ENCODE results near the gene MGST2.

Gene MGST2

DNA sequence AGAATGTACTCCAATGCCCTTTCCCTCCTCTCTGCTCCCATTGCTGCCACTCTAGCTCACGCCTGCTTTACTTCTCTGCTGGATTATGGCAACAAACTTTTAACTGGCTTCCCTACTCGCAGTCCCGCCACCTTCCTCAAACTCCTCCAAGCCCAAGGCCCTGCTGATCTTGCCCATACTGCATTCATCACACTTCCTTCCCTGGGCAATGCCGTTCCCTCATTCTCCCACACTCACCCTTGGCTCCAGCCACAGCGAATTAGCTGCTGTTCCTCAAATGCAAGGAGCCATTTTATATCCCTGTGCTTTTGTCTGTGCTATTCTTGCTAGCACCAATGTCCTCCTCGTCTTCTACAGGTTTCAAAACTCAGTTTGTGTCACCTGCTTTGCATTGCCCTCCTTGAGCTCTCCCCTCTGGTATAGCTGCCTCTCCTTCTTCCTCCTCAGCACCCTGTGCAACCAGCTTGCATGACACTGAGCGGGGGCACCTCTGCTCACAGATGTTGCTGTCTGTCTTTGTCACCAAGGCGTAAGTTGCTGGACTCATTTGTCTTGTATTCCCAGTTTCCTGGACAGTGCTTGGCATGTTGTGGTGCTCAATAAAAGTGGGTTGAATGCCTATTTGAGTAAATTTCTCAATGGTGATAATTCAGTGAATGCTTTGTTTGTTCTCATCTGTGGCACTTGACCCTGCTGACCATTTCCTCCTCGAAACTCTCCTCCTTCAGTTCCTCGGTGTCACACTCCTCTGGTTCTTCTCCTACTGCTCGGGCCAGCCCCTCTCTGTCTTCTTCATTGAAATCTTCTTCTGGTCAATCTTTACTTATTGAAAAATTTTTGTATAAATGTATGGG, 22.4 kb upstream of the MGST2 start:
- no peak for DNase-seq

DNA sequence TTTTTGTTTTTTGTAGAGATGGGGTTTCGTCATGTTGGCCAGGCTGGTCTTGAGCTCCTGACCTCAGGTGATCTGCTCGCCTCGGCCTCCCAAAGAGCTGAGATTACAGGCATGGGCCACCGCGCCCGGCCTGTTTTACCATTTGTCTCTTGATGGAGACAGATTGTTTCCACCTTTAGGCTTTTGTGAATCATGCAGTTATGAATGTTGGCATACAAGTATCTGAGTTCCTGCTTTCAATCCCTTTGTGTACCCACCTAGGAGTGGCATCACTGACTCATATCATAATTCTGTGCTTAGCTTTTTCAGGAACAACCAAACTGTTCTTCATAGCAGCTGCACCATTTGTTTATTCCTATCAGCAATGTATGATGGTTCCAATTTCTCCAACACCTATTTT, 20.2 kb upstream of the MGST2 start:
- no peak for DNase-seq

- DNase-seq, result no peak
Measured at GRCh38 chr4:139647184-139647583, 18.4 kb upstream of the MGST2 start.

GRCh38 chr4:139647952-139648351, 17.7 kb upstream of the MGST2 start:
- DNase-seq, result no peak

DNA sequence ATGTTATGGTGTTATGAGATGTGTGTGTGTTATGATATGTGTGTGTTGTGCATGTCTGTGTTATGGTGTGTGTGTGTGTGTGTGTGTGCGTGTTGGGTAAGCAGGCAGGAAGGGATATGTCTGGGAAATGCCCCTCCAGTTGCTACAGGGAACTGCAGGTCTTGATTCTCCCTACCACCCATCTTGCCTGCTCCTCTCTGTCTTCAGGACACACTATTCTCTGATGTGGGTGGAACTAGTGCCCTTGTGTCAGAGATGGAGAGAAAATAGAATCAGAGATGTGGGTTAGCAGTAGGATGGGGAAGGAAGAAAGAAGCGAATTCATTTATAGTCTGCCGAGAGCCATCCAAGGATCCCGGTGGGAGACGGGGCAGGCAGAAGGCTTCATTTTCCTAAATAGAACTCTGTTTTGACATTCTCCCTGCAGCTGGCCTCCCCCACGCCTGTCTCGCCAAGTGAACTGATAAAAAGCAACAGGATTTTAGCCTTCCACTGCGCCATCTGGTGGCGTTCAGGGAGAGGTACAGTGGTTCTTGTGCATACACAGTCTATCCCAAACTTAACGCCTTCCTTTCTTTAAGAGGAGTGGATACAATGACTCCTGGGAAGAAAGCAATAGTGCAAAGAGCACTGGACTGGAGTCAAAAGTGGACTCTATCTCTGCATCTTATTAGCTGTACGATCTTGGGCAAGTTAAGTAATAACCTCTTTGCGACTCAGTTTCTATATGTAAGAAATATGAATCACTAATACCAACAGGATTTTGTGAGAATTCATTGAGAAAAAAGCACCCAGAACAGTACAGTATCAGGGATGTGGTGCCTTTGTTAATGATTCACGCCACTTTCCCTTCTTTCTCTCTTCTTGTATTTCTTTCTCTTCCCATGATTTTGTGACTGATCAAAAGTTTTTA, 14.1 kb upstream of the MGST2 start:
- peak; percentile 79 for DNase-seq

DNA sequence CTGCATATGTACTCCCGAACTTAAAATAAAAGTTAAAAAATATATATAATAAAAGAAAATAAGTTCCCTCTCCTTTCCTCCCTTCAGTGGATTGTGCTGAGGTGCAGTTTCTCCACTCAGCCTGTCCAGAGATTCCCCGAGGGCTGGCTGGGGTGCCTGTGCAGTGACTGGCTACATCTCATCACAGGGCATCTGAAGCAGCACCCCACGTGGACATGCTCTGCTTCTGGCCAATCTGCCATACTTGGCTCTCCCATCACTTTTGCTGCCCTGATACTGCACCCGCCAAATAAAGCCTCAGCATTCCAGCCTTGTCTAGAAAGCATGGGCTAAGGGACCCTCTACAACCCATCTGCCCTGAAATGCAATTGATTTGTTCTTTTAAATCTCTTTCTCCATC, 11.1 kb upstream of the MGST2 start:
- DNase-seq, result no peak

- DNase-seq, result peak; percentile 47
Measured at GRCh38 chr4:139655116-139655515, 10.5 kb upstream of the MGST2 start.

DNA sequence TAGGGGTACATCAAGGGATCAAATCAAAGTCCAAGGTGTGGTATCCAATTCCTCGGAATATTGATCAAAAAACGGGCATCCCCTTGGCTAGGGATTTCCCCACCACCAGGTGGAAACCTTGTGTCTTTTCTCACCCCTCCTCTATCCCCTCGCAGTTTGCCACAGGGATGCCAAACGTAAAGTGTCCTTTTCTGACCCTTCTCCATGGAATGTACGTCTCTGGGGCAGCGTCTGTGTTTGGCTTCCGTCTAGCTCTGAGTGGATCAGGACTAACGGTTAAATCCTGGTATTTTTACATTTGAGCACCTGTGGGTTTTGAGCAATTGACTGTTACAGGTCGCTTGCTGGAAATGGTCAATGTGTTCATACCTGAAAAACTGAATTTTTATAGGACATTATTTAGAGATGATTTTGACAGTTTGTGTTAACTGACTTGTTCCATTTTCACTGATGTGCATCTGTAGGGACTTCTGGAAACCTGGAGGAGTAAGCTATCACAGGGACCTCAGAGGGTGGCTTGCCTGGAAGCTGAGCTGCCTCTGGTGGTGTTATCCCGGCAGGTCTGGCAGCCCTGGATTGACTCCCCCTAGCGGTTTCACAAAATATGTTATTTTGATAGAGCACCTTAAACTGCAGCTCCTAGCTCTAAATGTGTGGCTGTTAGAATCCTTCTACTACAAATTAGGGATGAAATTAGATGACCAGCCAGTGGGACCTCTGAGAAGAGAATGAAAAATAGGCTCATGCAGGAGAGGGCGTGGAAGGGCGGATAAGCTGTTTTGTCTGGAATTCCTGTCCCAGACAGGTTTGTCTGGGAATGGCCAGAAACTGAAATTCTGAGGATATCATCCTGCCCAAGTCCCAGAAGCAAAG, 8.8 kb upstream of the MGST2 start:
- peak; percentile 71 for DNase-seq

GRCh38 chr4:139658185-139658584, 7.4 kb upstream of the MGST2 start:
- DNase-seq, result no peak

- no peak for DNase-seq
Measured at GRCh38 chr4:139658586-139659382, 6.8 kb upstream of the MGST2 start.

DNA sequence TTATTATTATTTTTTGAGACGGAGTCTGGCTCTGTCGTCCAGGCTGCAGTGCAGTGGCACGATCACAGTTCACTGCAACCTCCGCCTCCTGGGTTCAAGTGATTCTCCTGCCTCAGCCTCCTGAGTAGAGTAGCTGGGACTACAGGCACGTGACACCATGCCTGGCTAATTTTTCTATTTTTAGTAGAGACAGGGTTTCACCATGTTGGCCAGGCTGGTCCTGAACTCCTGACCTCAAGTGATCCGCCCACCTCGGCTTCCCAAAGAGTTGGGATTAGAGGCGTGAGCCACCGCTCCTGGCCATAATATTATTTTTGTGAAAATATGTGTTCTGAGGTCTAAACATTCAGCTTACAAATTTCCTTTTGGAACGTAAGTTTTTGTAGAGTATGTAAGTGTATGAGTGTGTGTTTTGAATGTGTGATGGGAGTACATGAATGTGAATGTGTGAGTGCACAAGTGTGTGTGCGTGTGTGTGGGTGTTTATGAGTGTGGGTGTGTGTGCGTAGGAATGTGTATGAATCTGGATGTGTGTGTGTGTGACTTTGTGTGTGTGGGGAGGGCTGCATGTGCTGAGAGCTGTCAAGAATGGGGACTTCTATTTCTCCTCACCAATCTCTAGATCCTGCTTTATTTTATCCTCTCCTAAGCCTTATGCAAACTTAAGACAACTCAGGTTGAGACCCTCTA, 5.7 kb upstream of the MGST2 start:
- no peak for DNase-seq

DNA sequence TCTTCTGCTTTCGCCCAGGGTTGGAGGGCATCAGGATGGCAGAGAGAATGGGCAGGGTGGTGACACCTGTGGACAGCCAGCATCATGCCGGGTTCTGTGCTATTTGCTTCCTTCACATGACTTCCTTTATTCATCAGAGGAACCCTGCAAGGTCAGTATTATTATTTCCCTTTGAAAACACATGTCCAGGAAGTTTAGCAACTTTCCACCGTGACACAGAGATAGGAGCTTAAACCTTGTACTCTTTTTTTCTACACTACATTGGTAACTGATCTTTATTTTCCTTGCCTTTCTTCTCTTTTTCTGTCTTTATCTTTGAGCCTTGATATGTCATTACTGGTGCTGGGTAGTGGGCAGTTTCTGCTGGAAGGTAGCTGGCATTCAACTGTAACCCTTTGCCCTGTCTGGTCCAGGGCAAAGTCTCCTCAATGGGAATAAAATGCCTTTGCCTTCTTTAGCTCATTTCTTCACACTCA, 5.0 kb upstream of the MGST2 start:
- no peak for DNase-seq

DNA sequence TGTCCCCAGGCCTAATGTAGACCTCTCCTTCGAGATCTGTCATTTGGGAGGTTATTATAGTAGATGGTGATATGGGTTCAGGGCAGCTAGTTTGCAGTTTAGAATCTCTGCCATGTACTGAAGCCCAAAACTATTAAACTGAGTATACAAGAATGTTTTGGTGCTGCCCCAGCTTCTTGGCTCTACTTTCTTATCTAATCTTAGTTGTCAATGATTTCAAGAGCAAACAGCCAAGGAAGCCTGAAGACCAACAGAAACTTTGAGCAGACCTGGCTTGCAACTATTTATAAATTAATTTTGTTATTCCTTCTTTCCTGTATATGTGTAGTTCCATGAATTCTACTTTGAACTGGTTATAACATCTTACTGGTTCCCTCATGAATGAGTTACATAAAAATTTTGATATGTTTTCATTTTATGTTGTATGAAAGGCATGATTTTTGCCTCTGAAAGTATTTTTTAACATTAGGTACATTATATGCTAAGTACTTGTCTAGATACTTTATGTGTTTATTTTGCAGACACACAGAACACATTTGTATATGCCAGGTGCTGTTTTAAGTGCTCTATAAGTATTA, 2.0 kb upstream of the MGST2 start:
- no peak for DNase-seq

GRCh38 chr4:139664442-139664841, 1.2 kb upstream of the MGST2 start:
- no peak for DNase-seq

- no peak for DNase-seq
Measured at GRCh38 chr4:139665079-139665689, 435 bp upstream of the MGST2 start.

DNA sequence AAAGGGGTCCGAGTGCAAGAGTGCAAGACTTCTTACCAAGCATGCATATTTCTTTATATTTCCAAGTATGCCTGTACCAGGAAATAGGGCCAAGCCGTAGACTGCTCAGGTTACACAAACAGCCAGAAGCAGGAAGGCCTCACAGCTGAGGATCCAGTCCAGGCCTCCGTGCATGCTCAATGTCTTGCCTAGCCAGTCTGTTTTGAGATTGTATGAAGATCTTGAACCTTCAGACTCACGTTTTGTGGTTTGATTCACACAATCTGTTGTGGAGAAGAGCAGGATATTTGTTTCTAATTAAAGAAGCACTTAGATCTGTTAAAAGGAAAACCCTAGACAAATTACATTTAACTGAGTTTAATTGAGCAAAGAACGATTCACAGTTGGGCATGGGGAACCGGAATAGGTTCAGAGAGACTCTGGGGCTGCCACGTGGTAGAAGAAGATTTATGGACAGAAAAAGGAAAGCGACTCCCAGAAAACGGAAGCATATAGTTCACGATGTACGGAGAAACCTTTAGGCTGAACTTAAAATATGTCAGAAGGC, 1.2 kb downstream of the MGST2 start:
- peak; percentile 32 for DNase-seq

DNA sequence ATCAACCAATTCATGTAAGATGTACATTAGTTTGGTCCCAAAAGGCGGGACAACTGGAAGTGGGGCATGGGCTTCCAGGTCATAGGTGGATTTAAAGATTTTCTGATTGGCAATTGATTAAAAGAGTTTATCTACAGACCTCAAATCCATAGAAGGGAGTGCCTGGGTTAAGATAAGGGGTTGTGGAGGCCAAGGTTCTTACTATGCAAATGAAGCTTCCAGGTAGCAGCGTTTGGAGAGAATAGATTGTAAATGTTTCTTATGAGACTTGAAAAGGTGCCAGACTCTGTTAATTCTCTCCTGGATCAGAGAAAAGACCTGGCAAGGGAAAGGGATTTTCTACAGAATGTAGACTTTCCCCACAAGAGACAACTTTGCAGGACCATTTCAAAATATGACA, 2.4 kb downstream of the MGST2 start:
- DNase-seq, result no peak

GRCh38 chr4:139668658-139669201, 3.1 kb downstream of the MGST2 start:
- DNase-seq, result no peak

DNA sequence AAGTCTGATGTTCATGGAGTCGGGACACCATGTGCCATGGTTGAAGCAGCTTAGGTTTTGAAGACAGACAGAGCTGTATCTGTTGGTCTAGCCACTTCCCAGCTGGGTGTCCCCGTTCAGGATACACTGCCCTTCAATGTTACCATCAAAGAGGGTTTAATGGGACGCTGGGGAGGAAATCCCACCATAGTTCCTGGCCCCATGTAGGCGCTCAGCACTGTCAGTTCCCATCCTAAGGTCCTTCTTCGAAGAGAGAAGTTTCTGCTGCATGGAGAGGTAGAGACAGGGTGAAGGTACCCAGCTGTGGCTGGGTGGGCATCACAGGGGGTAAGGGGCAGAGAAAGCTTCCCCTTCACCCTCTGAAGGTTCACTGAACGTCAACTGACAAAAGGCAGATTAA, 3.7 kb downstream of the MGST2 start:
- DNase-seq, result no peak

DNA sequence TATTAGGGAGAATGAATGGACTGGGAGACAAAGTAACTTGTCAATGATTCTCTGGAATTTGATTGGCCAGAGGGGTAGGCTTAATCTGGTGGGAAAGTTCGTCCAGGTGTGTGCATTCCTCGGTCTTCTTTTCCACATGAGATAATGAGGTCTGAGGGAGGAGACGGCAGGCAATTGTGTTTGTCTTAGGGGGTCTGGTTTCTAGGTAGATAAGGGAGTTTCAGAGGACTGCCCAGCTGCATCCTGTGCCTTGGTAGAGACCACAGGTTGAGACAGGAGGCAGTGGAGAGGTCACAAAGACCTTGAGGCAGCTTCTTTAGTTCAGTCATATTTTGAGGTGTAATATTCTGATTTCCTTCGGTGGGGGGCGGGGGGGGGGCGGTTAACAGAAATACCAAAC, 4.3 kb downstream of the MGST2 start:
- no peak for DNase-seq

All from fibroblast of skin of scalp (primary cell).